IPS-NIHi11 (cell line): ENCODE data around the gene GNG7.
"Not testable (repeated sequence)": the region's sequence is repeated elsewhere in the genome, so short reads cannot be mapped to it uniquely, and the experiment has no call there.

Experiments used
- DNase-seq: peaks from one replicate; pipeline ENCODE4 v3.0.0; 2012; ENCODE audit warnings: mixed read lengths, low spot score

GNG7 gene

GRCh38 chr19:2675892-2676291 is 26.6 kb downstream of the GNG7 start:
- no peak for DNase-seq

- no peak for DNase-seq
Observed at GRCh38 chr19:2670217-2670616, 32.3 kb downstream of the GNG7 start.

- no peak for DNase-seq
Observed at GRCh38 chr19:2668175-2668763, 34.2 kb downstream of the GNG7 start.

- not testable (repeated sequence) for DNase-seq
Observed at GRCh38 chr19:2667349-2667748, 35.1 kb downstream of the GNG7 start.

- no peak for DNase-seq
Observed at GRCh38 chr19:2666344-2666994, 36.0 kb downstream of the GNG7 start.

- no peak for DNase-seq
Observed at GRCh38 chr19:2665103-2665502, 37.4 kb downstream of the GNG7 start.

- DNase-seq, result no peak
Observed at GRCh38 chr19:2663920-2664571, 38.4 kb downstream of the GNG7 start.

GRCh38 chr19:2661615-2662014 is 40.9 kb downstream of the GNG7 start:
- DNase-seq, result no peak

- DNase-seq, result no peak
Observed at GRCh38 chr19:2659856-2660432, 42.5 kb downstream of the GNG7 start.

GRCh38 chr19:2656533-2656932 is 46.0 kb downstream of the GNG7 start:
- DNase-seq, result no peak

GRCh38 chr19:2653710-2654707 is 48.5 kb downstream of the GNG7 start:
- peak; percentile 67 for DNase-seq

- no peak for DNase-seq
Observed at GRCh38 chr19:2653218-2653617, 49.3 kb downstream of the GNG7 start.

- no peak for DNase-seq
Observed at GRCh38 chr19:2652504-2653099, 49.9 kb downstream of the GNG7 start.

- not testable (repeated sequence) for DNase-seq
Observed at GRCh38 chr19:2651002-2651733, 51.3 kb downstream of the GNG7 start.

GRCh38 chr19:2650515-2650914 is 52.0 kb downstream of the GNG7 start:
- DNase-seq, result no peak

- peak; percentile 86 for DNase-seq
Observed at GRCh38 chr19:2648528-2648937, 54.0 kb downstream of the GNG7 start.

- no peak for DNase-seq
Observed at GRCh38 chr19:2648099-2648498, 54.4 kb downstream of the GNG7 start.

- DNase-seq, result no peak
Observed at GRCh38 chr19:2646866-2647535, 55.5 kb downstream of the GNG7 start.

- no peak for DNase-seq
Observed at GRCh38 chr19:2645826-2646225, 56.7 kb downstream of the GNG7 start.

GRCh38 chr19:2643123-2643737 is 59.3 kb downstream of the GNG7 start:
- DNase-seq, result not testable (repeated sequence)
